Mononuclear cell (primary cell): ENCODE results near the gene CCDC183. TPM values are rescaled to one million over a fixed set of nuclear protein-coding genes. Genes with fewer than 3 reads are reported as not detected.
"Not testable (repeated sequence)": the region's sequence is repeated elsewhere in the genome, so short reads cannot be mapped to it uniquely, and the experiment has no call there.

Experiments
- H3K27me3 ChIP-seq: 2 replicates; pipeline ENCODE4 v1.6.0; 2011; ENCODE audit warnings: low read length, control low read depth; ENCODE audit not compliant: insufficient read depth
- H3K4me1 ChIP-seq: 2 replicates; pipeline ENCODE4 v1.5.1; 2011; ENCODE audit warnings: mild to moderate bottlenecking, low read length, control low read depth; ENCODE audit not compliant: insufficient read depth
- H3K4me3 ChIP-seq: 2 replicates; pipeline ENCODE4 v1.5.1; 2011; ENCODE audit warnings: mild to moderate bottlenecking, low read length, moderate library complexity
- H3K9me3 ChIP-seq: 2 replicates; pipeline ENCODE4 v1.5.1; 2011; ENCODE audit warnings: low read depth, mild to moderate bottlenecking, control low read depth, low read length
- total RNA-seq: library from RNA; depleted of rRNA; stranded (reverse); fragments of >200 nt; gene quantifications from one replicate; pipeline ENCODE4 v1.2.3, GENCODE V29; 2012

CCDC183 gene
- total RNA-seq, 1 donor: 1.7 TPM

- peaks cover 9% of the 10 kb centered on the region for H3K9me3 ChIP-seq
- H3K4me1 ChIP-seq: peaks cover 7% of the 10 kb centered on the region
- no peaks in the 10 kb centered on the region for H3K27me3 ChIP-seq
Measured at GRCh38 chr9:136756836-136757235, 39.3 kb upstream of the CCDC183 start.

GRCh38 chr9:136757328-136757727 lies 38.8 kb upstream of the CCDC183 start:
- no peaks in the 10 kb centered on the region for H3K27me3 ChIP-seq
- peaks cover 4% of the 10 kb centered on the region for H3K9me3 ChIP-seq
- peaks cover 7% of the 10 kb centered on the region for H3K4me1 ChIP-seq
- no peak overlapping the region for H3K4me3 ChIP-seq

More at GRCh38 chr9:136756836-136757235, 39.3 kb upstream of the CCDC183 start:
- H3K4me3 ChIP-seq: no peak overlapping the region

GRCh38 chr9:136757751-136758140 lies 38.4 kb upstream of the CCDC183 start:
- Histone ChIP-seq H3K27me3 (no peaks in the 10 kb centered on the region), H3K4me1 (peaks cover 7% of the 10 kb centered on the region), H3K9me3 (no peaks in the 10 kb centered on the region), H3K4me3 (no peak overlapping the region)

GRCh38 chr9:136759001-136759400 lies 37.1 kb upstream of the CCDC183 start:
- Histone ChIP-seq H3K27me3 (no peaks in the 10 kb centered on the region), H3K4me1 (peaks cover 7% of the 10 kb centered on the region), H3K4me3 (no peak overlapping the region), H3K9me3 (no peaks in the 10 kb centered on the region)

- Histone ChIP-seq H3K27me3 (no peaks in the 10 kb centered on the region), H3K4me1 (peaks cover 7% of the 10 kb centered on the region), H3K4me3 (no peak overlapping the region), H3K9me3 (no peaks in the 10 kb centered on the region)
Measured at GRCh38 chr9:136759436-136760325, 36.5 kb upstream of the CCDC183 start.

- Histone ChIP-seq H3K9me3 (no peaks in the 10 kb centered on the region), H3K4me3 (no peak overlapping the region), H3K27me3 (no peaks in the 10 kb centered on the region), H3K4me1 (peaks cover 7% of the 10 kb centered on the region)
Measured at GRCh38 chr9:136760424-136760823, 35.7 kb upstream of the CCDC183 start.

- not testable (repeated sequence) for H3K4me1 ChIP-seq, H3K27me3 ChIP-seq, H3K4me3 ChIP-seq, H3K9me3 ChIP-seq
Measured at GRCh38 chr9:136760834-136761544, 35.1 kb upstream of the CCDC183 start.

GRCh38 chr9:136761545-136761981 lies 34.6 kb upstream of the CCDC183 start:
- H3K4me3 ChIP-seq: no peak overlapping the region
- no peaks in the 10 kb centered on the region for H3K9me3 ChIP-seq
- H3K4me1 ChIP-seq: peaks cover 7% of the 10 kb centered on the region
- no peaks in the 10 kb centered on the region for H3K27me3 ChIP-seq

GRCh38 chr9:136762221-136762691 lies 33.9 kb upstream of the CCDC183 start:
- no peaks in the 10 kb centered on the region for H3K27me3 ChIP-seq
- H3K4me1 ChIP-seq: peaks cover 7% of the 10 kb centered on the region
- no peak overlapping the region for H3K4me3 ChIP-seq
- no peaks in the 10 kb centered on the region for H3K9me3 ChIP-seq

GRCh38 chr9:136762915-136763648 lies 33.1 kb upstream of the CCDC183 start:
- Histone ChIP-seq H3K9me3 (no peaks in the 10 kb centered on the region), H3K4me3 (no peak overlapping the region), H3K27me3 (no peaks in the 10 kb centered on the region)

GRCh38 chr9:136763649-136764035 lies 32.5 kb upstream of the CCDC183 start:
- no peaks in the 10 kb centered on the region for H3K27me3 ChIP-seq
- H3K4me3 ChIP-seq: no peak overlapping the region
- no peaks in the 10 kb centered on the region for H3K9me3 ChIP-seq
- H3K4me1 ChIP-seq: no peaks in the 10 kb centered on the region

More at GRCh38 chr9:136762915-136763648, 33.1 kb upstream of the CCDC183 start:
- peaks cover 5% of the 10 kb centered on the region for H3K4me1 ChIP-seq

- Histone ChIP-seq H3K4me3 (no peak within 1 kb of the TSS), H3K4me1 (no peaks in the 10 kb centered on the region), H3K9me3 (no peaks in the 10 kb centered on the region), H3K27me3 (no peaks in the 10 kb centered on the region)
Measured at GRCh38 chr9:136764301-136764891, 31.7 kb upstream of the CCDC183 start, which contains the start of gene LCN15. Gene LCN15, minus strand, starts transcription at chr9:136764518. Its CDS starts 30 bp downstream, at chr9:136764488.

GRCh38 chr9:136765041-136765440 lies 31.1 kb upstream of the CCDC183 start:
- Histone ChIP-seq H3K4me1 (no peaks in the 10 kb centered on the region), H3K9me3 (no peaks in the 10 kb centered on the region), H3K4me3 (no peak overlapping the region), H3K27me3 (no peaks in the 10 kb centered on the region)

GRCh38 chr9:136765745-136766409 lies 30.3 kb upstream of the CCDC183 start:
- H3K27me3 ChIP-seq, H3K4me3 ChIP-seq, H3K4me1 ChIP-seq, H3K9me3 ChIP-seq: not testable (repeated sequence)
